GM23248 (cell line): ENCODE measurements around the gene LSMEM2. TPM values are rescaled to one million over a fixed set of nuclear protein-coding genes. Genes with fewer than 3 reads are reported as not detected.

Source experiments
- DNase-seq: peaks from one replicate; pipeline ENCODE4 v3.0.0-alpha.2; 2015
- H2AFZ ChIP-seq: fragments of 200-600 bp; sonication (generic); 2 replicates; pipeline ENCODE4 v1.6.1; 2016; ENCODE audit warnings: antibody characterized with exemption
- H3F3A ChIP-seq: fragments of 200-600 bp; sonication (generic); 2 replicates; pipeline ENCODE4 v1.6.1; 2016; ENCODE audit warnings: mild to moderate bottlenecking, antibody characterized with exemption, mixed run types; ENCODE audit not compliant: insufficient read depth
- H3K27ac ChIP-seq: fragments of 200-600 bp; sonication (generic); 2 replicates; pipeline ENCODE4 v1.5.1; 2016; ENCODE audit warnings: mild to moderate bottlenecking
- H3K27me3 ChIP-seq: fragments of 200-600 bp; sonication (generic); replicated peaks from 2 replicates; pipeline ENCODE4 v1.6.1; 2016; ENCODE audit warnings: mild to moderate bottlenecking; ENCODE audit not compliant: insufficient read depth
- H3K36me3 ChIP-seq: fragments of 200-600 bp; sonication (generic); 2 replicates; pipeline ENCODE4 v1.6.1; 2016; ENCODE audit warnings: low read depth, mild to moderate bottlenecking
- H3K4me1 ChIP-seq: fragments of 200-600 bp; sonication (generic); 2 replicates; pipeline ENCODE4 v1.6.1; 2016; ENCODE audit warnings: mild to moderate bottlenecking; ENCODE audit not compliant: insufficient read depth
- H3K4me2 ChIP-seq: fragments of 200-600 bp; sonication (generic); one replicate; pipeline ENCODE4 v1.6.1; 2016; ENCODE audit warnings: mild to moderate bottlenecking; ENCODE audit not compliant: unreplicated experiment
- H3K4me3 ChIP-seq: fragments of 200-600 bp; sonication (generic); 2 replicates; pipeline ENCODE4 v1.5.1; 2016; ENCODE audit warnings: mild to moderate bottlenecking
- H3K79me2 ChIP-seq: fragments of 200-600 bp; sonication (generic); 2 replicates; pipeline ENCODE4 v1.6.1; 2016; ENCODE audit warnings: mild to moderate bottlenecking; ENCODE audit not compliant: insufficient read depth
- H3K9ac ChIP-seq: fragments of 200-600 bp; sonication (generic); 2 replicates; pipeline ENCODE4 v1.6.1; 2016; ENCODE audit warnings: mild to moderate bottlenecking
- H3K9me2 ChIP-seq: fragments of 200-600 bp; sonication (generic); 2 replicates; pipeline ENCODE4 v1.6.1; 2016; ENCODE audit warnings: mixed run types, mild to moderate bottlenecking, moderate library complexity; ENCODE audit not compliant: insufficient read depth
- H3K9me3 ChIP-seq: fragments of 200-600 bp; sonication (generic); one replicate; pipeline ENCODE4 v1.6.1; 2017; ENCODE audit warnings: low read depth
- H4K20me1 ChIP-seq: fragments of 200-600 bp; sonication (generic); 2 replicates; pipeline ENCODE4 v1.6.0; 2016; ENCODE audit not compliant: insufficient read depth
- EZH2 ChIP-seq: fragments of 200-600 bp; sonication (generic); IDR thresholded peaks from 2 replicates; pipeline ENCODE4 v1.6.1; 2018; ENCODE audit warnings: antibody characterized with exemption, mild to moderate bottlenecking; ENCODE audit not compliant: insufficient read depth, poor library complexity, severe bottlenecking
- EZH2phosphoT487 ChIP-seq: fragments of 200-600 bp; sonication (generic); IDR thresholded peaks from 2 replicates; pipeline ENCODE4 v1.6.1; 2018; ENCODE audit warnings: antibody characterized with exemption, moderate library complexity, mild to moderate bottlenecking, low read depth; ENCODE audit not compliant: insufficient read depth
- WGBS, 2 experiments: methylation state at CpG; one replicate each; pipeline ENCODE4 v1.1.6; 2015 to 2017; ENCODE audit warnings: low lambda C conversion rate in 2 of 2, low coverage in 1 of 2; ENCODE audit errors: missing lambda C conversion rate in 2 of 2; 5-methylcytosine and 5-hydroxymethylcytosine counted together
- in situ Hi-C: fragments of 300-500 bp; cut with MboI; formaldehyde crosslinking; loops from 2 replicates; pipeline ENCODE4 v1.15.0; 2020
- polyA plus RNA-seq: library from polyadenylated mRNA; unstranded; fragments of >200 nt; fragmentation: Nextera tagmentation; extraction: Ambion mirVana; gene quantifications from 2 replicates; pipeline ENCODE4 v1.2.1, GENCODE V29; 2016
- total RNA-seq: library from RNA; depleted of rRNA; stranded (reverse); fragments of >200 nt; shearing (Covaris generic); gene quantifications from 2 replicates; pipeline ENCODE4 v1.2.3, GENCODE V29; 2014

The LSMEM2 gene
- total and polyA plus RNA-seq, 2 experiments from 2014 or later, result not detected

DNA sequence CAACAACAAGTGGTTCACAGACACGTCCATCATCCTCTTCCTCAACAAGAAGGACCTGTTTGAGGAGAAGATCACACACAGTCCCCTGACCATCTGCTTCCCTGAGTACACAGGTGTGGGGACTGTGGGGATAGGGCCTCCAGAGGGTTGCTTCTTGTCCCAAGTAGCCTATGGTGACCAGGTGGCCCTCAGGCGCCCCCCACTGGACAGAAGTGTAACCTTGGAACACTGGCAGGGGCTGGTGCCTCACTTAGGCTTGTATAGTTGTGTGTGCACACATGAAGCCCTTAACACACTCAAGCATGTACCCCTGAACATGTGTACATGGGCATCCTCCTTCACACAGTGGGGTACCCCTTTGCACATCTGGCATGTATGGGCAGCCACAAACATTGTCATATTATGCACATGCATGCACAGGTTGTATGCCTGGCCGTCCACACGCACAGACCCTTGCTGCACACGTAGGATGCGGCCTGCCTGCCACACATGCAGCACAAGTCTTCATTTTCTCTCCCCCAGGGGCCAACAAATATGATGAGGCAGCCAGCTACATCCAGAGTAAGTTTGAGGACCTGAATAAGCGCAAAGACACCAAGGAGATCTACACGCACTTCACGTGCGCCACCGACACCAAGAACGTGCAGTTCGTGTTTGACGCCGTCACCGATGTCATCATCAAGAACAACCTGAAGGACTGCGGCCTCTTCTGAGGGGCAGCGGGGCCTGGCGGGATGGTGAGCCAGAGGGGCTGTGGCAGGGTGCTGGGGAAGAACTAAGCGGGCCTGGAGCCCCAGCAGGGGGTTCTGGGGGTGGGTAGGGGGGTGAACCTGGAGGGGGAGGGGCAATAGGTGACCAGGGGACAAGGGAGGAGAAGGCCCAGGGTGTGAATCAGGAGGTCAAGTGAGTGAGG is 21.7 kb upstream of the LSMEM2 start:
- peak; percentile 57 for DNase-seq
- WGBS, 2 experiments, result 85 to 87% methylated on average over 19 to 20 of the region's 20 CpGs
- in situ Hi-C loops, result no loop called here
- no peaks in the 10 kb centered on the region for H3K9me3 ChIP-seq
- H3K4me3 ChIP-seq, result no peak overlapping the region
- H3F3A ChIP-seq, result peaks cover 6% of the 10 kb centered on the region; the same call in 1 of the 2 replicates
- H3K27me3 ChIP-seq, result no peaks in the 10 kb centered on the region
- H3K27ac ChIP-seq, result no peak overlapping the region
- H3K36me3 ChIP-seq, result peaks cover 16% of the 10 kb centered on the region
- no peak for TF ChIP-seq EZH2
- no peak for TF ChIP-seq EZH2phosphoT487
- H2AFZ ChIP-seq, result no peak overlapping the region
- H3K9ac ChIP-seq, result no peak overlapping the region
- H3K4me2 ChIP-seq, result no peak overlapping the region
- H3K4me1 ChIP-seq, result peaks cover 8% of the 10 kb centered on the region; the same call in 1 of the 2 replicates
- H4K20me1 ChIP-seq, result no peaks in the 10 kb centered on the region
- peaks cover 52% of the 10 kb centered on the region for H3K79me2 ChIP-seq
- H3K9me2 ChIP-seq, result no peaks in the 10 kb centered on the region

DNA sequence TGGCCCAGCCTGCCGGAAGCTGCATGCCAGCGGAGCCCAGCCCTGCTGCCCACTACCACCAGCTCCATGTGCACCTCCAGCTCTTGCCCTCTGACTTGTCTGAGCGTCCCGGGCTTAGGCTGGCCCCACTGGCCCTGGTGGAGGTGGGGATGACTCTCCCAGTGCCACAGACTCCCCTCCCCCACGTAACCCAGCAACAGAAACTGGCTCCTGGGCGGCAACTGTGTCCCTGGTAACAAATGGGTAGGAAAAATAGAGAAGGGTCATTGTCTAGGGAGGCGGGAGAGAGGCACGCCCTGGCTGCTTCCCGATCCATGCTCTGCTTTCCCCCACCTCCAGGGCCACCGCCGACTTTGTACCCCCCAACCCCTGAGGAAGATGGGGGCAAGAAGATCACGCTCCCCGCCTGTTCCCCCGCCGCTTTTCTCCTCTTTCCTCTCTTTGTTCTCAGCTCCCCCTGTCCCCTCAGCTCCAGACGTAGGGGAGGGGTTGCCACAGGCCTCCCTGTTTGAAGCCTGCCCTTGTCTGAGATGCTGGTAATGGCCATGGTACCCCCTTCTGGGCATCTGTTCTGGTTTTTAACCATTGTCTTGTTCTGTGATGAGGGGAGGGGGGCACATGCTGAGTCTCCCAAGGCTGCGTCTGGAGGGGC is 20.7 kb upstream of the LSMEM2 start:
- Histone ChIP-seq H3K9me3 (no peaks in the 10 kb centered on the region), H3K27me3 (no peaks in the 10 kb centered on the region), H3K36me3 (peaks cover 13% of the 10 kb centered on the region), H3K4me1 (peaks cover 8% of the 10 kb centered on the region; the same call in 1 of the 2 replicates), H3K27ac (0 out of 2 replicates have a peak overlapping the region, but pooled peaks have one; percentile 4), H3F3A (peaks cover 6% of the 10 kb centered on the region; the same call in 1 of the 2 replicates), H3K4me2 (no peak overlapping the region), H3K4me3 (no peak overlapping the region), H3K79me2 (peaks cover 43% of the 10 kb centered on the region), H3K9ac (no peak overlapping the region), H3K9me2 (no peaks in the 10 kb centered on the region), H2AFZ (no peak overlapping the region), H4K20me1 (no peaks in the 10 kb centered on the region)
- no peak for TF ChIP-seq EZH2phosphoT487
- no peak for TF ChIP-seq EZH2
- 87 to 91% methylated on average over 10 to 17 of the region's 17 CpGs for WGBS, 2 experiments
- DNase-seq, result no peak
- in situ Hi-C loops, result no loop called here

DNA sequence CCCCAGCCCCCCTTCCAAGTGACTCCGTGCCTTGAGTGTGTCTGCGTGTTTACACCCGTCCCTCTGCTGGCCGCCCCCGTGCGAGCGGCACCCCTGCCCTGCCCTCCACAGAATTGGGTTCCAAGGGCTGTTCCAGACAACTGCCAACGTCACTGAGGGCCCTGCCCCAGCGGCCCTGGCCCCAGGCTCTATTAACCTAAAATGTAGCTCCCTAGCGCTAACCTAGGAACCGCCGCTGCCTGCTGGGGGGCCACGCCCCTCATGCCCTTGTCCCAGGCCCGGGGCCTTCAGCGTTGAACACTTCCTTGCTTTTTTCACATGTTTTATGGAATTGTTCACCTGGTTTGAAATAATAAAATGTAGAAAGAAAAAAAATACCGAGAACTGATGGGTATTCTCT is 19.9 kb upstream of the LSMEM2 start:
- H3K79me2 ChIP-seq, result peaks cover 35% of the 10 kb centered on the region
- H3K4me3 ChIP-seq, result no peak overlapping the region
- 0 out of 2 replicates have a peak overlapping the region, but pooled peaks have one; percentile 4 for H3K27ac ChIP-seq
- no peak for DNase-seq
- no peaks in the 10 kb centered on the region for H3K9me2 ChIP-seq
- peaks cover 6% of the 10 kb centered on the region; the same call in 1 of the 2 replicates for H3F3A ChIP-seq
- no peaks in the 10 kb centered on the region for H3K27me3 ChIP-seq
- no peaks in the 10 kb centered on the region for H4K20me1 ChIP-seq
- H3K9ac ChIP-seq, result no peak overlapping the region
- no peaks in the 10 kb centered on the region for H3K9me3 ChIP-seq
- peaks cover 9% of the 10 kb centered on the region for H3K4me1 ChIP-seq
- H3K4me2 ChIP-seq, result no peak overlapping the region
- in situ Hi-C loops, result no loop called here
- H2AFZ ChIP-seq, result no peak overlapping the region
- 46 to 54% methylated on average over 16 of the region's 16 CpGs for WGBS, 2 experiments
- peaks cover 13% of the 10 kb centered on the region for H3K36me3 ChIP-seq
- TF ChIP-seq EZH2phosphoT487, result no peak
- TF ChIP-seq EZH2, result no peak

DNA sequence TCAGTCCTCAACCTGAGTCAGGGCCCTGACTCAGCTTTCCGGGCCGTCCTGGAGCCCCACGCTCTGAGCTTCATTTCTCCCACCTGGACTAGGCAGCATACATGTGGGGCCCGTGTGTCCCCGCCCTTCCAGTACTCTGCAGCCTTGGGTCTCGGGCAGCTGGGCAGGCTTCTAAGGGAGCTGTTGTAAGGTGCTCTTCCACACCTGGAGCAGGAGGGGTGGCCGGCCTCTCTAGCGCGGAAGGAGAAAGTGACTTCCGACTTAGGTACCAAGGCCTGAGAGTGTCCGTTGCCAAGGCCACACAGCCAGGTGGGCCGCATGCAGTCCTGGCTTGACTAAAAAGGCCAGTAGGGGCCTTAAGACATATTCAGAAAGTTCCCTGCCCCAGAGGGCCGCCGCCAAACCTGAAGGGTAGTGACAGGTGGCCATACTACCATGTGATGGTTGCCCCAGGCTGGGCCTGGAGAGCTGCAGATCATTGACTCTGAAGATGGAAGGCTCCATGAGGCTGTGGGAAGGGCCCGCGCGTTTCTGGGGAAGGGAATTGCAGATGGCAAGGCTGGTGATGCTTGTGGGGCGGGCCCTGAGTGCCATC is 19.4 kb upstream of the LSMEM2 start:
- Histone ChIP-seq H3K36me3 (peaks cover 13% of the 10 kb centered on the region), H4K20me1 (no peaks in the 10 kb centered on the region), H3K27ac (peak overlapping the region; percentile 53), H3K27me3 (no peaks in the 10 kb centered on the region), H3K9ac (peak overlapping the region; percentile 84), H3K79me2 (peaks cover 29% of the 10 kb centered on the region), H3K4me3 (no peak overlapping the region), H3K9me3 (no peaks in the 10 kb centered on the region), H3F3A (peaks cover 6% of the 10 kb centered on the region; the same call in 1 of the 2 replicates), H3K9me2 (no peaks in the 10 kb centered on the region), H3K4me2 (no peak overlapping the region), H3K4me1 (peaks cover 13% of the 10 kb centered on the region), H2AFZ (no peak overlapping the region)
- no peak for DNase-seq
- WGBS, 2 experiments, result 58 to 64% methylated on average over 18 of the region's 18 CpGs
- TF ChIP-seq EZH2phosphoT487 (no peak), EZH2 (no peak)
- in situ Hi-C loops, result no loop called here
